NCI-H146 (cell line): Measurements from ENCODE around the gene CD320.
"Not testable (repeated sequence)": the region's sequence is repeated elsewhere in the genome, so short reads cannot be mapped to it uniquely, and the experiment has no call there.

Experiments used
- DNase-seq: peaks from one replicate; lab custom pipeline; 2025; lab: John Stamatoyannopoulos, UW

The CD320 gene

DNA sequence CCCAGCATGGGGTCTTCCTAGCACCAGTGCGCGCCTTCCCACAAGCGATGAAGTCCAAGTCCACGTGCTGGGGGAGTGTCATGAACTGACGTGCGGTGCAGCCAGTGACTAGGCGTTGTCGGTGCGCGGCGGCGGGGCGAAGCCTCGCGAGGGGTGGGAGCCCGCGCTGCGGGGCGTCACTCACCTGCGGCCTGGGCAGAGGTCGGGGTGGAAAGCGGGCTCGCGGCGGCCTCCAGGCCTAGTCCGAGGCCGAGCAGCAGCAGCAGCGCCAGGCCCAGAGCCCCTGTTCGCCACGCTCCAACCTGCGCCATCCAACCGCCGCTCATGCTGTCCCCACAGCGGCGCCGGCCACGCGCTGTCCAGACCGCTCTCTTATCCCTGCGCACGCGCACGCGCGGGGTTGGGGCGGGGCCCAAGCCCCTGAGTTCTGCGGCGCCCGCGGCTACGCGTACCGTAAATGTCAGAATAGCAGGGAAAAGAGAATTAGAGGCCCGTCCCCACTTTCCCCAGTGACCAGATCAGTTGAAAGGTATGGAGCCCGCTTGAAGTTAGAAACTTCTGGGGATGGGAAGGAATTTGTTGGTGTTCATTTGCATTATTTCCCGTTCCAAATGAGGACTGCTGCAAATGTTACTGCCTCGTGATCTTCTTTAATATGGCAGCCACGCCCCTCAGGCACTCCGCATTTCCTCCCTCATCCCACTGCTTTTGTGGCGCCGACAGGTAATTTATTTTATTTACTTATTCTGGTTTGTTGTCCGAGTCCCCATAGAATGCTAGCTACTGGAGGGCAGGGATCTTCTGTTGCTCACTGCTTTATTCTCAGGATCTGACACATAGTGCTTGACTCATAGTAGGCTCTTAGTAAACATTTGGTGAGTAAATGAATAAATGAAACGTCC is at the start of gene CD320:
Gene CD320 (minus strand): TSS at position 394 of the 902 bp plus-strand sequence. CDS start 68 bp downstream, at position 326.
- peak; percentile 88 for DNase-seq

DNA sequence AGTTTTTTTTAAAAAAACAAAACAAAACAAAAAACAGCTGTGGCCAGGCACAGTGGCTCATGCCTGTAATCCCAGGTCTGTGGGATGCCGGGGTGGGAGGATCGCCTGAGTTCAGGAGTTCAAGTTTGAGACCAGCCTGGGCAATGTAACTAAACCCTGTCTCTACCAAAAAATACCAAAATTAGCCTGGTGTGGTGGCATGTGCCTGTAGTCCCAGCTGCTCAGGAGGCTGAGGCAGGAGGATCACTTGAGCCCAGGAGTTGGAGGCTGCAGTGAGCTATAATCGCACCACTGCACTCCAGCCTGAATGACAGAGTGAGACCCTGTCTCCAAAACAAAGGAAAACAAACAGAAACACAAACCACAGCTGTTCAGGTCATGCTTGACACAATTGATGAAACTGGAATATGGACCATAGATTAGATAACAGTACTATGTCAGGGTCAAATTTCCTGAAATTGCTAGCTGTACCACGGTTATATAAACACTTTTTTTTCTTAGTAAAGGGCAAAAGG is 48.9 kb upstream of the CD320 start:
- peak; percentile 21 for DNase-seq

DNA sequence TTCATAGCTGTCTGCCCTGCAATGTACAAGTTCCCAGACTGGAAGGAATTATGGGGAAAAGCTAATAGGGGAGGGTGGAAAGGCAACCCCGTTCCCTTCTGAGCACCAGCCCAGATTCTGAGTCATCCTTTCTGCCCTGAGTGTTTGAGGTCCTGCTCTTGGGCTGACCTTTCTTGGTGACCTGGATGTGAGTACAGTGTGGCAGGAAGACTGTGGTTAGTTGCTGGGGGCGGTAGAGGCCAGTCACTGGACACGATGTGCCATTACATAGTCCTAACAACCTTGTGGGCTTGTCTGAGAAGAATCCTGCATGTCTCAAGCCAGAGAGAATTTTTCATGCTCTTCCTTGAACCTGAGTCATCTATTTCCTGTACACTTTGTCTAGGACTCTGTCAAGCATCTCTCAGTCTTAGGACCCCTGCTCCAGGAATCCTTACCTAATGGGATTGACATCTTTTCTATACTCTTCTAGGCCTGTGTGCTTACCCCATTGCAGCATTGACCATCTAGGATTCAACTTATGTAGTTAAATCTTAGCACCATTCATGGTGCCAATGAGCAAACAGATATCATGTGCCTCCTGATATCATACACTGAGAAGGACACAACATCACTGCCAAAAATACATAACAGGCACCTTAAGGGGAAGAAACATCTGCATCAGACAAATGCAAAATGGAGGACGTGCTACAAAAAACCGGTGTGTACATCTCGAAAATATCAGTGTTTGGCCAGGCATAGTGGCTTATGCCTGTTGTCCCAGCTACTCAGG is 47.7 kb upstream of the CD320 start:
- no peak for DNase-seq

DNA sequence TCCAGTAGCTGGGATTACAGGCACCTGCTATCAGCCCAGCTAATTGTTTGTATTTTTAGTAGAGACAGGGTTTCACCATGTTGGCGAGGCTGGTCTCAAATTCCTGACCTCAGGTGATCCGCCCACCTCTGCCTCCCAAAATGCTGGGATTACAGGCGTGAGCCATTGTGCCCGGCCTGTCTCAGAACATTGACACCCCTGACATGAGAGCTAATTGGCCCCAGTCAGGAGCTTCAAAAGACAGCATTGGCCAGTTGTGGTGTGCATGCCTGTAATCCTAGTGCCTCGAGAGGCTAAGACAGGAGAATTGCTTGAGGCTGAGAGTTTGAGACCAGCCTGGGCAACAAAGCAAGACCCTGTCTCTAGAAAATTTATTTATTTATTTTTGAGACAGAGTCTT is 44.7 kb upstream of the CD320 start:
- not testable (repeated sequence) for DNase-seq

DNA sequence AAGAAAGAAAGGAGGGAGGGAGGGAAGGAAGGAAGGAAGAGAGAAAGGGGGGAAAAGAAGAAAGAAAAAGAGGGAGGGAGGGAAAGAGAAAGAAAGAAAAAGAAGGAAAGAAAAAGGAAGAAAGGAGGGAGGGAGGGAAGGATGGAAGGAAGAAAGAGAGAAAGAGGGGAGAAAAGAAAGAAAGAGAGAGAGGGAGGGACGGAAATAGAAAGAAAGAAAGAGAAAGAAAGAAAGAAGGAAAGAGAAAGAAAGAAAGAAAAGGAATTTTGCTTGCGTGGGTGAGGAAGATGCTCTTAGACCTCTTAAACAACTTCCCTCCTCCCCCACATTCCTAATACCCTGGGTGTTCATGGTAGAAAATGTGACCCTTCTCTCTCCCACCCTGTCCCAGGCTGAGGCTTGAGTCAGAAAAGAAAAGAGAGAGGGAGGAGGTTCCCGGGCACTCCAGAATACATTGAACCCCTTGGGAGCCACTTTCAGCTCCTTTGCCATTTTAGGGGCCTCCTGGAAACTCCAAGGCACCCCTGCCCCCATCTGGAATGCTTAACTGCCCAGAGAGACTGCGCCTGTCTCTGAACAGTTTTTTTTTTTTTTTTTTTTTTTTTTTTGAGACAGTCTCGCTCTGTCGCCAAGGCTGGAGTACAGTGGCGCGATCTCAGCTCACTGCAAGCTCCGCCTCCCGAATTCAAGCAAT is 44.1 kb upstream of the CD320 start:
- no peak for DNase-seq

DNA sequence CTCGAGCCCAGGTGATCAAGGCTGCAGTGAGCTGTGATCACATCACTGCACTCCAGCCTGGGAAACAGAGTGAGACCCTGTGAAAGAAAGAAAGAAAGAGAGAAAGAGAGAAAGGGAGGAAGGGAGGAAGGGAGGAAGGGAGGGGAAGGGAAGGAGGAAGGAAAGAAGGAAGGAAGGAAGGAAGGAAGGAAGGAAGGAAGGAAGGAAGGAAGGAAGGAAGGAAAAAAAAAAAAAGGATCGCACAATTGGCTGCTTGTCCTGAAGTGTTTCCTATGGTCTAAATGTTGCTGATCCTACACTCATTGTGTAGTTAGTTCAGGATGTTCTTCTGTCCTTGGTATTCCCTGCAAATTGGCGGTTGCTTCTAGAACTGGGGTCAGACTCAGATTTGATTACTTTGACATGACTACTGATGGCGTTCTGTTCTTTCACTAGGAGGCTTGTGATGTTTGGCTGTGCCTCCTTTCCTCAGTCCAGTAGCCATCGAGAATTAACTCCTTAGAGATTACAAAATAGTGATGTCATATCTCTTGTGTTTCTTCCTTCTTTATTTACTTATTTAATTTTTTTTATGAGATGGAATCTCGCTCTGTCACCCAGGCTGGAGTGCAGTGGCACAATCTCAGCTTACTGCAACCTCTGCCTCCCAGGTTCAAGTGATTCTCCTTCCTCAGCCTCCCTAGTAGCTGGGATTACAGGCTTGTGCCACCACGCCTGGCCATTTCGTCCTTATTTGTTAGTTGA is 41.6 kb upstream of the CD320 start:
- DNase-seq: not testable (repeated sequence)

DNA sequence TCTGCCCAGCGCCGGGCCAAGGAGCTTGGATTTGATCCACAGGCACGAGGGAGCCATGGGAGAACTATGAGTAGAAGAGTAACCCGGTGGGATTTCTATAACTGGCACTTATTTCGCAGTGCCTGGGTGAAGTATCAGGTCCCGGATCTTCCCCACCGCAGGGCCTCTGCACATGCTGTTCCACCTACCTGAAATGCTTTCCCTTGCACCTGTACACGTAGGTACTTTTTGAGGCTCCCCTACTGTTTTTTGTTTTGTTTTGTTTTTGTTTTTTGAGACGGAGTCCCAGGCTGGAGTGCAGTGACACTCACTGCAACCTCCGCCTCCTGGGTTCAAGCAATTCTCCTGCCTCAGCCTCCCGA is 35.3 kb upstream of the CD320 start:
- DNase-seq: no peak

DNA sequence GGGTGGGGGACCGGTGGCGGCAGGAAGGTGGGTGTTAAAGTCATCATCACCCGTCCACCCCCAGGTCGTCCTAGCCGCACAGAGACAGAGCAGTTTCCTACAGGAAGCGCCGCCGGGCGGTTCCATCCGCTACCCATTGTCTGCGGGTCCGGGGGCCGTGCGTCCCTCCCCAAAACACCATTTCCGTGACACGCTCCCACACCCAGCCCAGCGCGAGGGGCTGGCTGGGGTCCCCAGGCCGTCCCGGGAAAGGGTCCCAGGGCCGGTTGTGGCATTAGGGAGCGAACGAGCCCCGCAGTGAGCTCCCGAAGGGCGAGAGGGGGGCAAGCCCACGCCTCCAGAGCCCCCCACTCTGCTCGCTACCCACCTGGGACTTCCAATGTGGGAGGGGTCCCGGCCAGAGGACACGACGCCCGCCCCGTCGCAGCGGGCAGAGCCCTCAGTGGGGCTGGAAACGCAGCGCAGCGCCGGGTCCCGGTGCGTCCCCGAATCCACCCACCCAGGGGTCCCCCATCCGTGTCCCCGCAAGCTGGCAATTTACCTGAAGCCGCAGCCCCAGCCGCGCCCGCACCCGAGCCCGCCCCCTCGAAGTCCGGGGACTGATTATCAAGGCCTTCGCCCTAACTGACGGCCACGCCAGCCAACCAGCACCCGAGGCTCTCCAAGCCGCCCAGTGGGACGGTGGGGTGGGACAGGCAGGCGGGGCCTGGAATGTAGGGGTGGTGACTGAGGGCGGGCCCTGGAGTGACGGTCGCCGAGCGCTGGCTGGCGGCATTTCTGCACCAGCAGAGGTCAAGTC is 34.7 kb upstream of the CD320 start, which contains the start of gene KANK3:
Gene KANK3 (minus strand): TSS at position 579 of the 799 bp plus-strand sequence. CDS start 5,434 bp downstream, outside the sequence.
- peak; percentile 89 for DNase-seq

DNA sequence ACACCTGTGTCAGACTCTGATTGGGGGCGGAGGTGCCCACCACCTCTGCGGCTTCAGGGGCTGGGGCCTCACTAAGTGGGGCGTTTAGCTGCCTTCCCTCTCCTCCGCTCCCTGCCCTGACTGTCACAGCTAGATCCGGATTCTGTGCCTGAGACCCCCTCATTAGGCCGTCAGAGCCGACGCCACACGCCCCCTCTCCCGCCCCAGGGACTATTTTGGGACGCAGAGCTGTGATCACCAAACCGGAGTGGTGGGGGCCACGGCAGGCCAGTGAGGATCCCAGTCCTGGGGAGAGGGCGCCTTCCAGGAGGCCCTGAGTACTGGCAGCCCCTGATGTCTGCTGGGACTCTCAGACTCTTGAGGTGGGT is 34.1 kb upstream of the CD320 start:
- no peak for DNase-seq

DNA sequence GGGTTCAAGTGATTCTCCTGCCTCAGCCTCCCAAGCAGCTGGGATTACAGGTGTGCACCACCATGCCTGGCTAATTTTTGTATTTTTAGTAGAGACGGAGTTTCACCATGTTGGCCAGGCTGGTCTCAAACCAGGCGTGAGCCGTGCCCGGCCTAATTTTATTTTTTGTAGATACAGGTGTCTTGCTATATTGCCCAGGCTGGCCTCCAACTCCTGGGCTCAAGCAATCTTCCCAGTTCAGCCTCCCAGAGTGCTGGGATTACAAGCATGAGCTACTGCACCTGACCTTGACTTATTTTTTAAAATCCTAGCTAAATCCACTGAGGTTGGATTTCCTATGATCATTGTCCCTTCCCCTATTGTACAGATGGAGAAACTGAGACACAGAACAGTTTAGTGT is 33.3 kb upstream of the CD320 start:
- DNase-seq: not testable (repeated sequence)

DNA sequence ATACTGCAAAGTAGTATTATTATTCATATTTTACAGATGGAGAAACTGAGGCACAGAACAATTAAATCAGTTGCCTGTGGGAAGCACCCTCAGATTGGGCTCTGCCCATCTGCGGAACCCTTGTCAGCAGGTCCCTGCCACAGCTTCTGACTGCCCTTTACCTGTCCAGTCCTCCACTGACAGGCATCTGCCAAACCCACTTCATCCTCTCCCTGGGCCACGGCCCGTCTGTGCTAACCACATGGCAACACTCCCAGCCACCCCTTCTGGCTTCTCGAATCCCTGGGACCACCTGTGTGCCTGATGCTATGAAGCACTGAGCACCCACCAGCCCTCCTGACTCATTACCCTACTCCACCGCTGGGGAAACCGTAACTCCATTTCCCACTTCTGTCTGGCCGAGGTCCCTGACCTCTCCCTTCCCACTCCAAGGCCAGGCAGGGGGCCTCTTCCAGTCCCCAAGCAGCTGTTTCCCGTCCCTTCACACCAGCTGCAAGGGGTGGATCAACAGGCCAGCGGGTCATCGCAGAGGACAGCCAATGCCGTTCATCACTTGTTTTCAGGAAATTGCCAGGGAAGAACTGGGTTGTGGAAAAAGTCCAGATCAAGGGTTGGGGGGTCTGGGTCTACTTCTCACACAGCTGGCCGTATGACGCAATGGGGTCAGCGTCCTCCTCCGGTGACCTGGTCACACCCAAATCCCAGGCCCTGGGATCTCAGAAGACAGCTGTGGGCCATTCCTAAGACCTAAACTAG is 32.4 kb upstream of the CD320 start:
- no peak for DNase-seq

DNA sequence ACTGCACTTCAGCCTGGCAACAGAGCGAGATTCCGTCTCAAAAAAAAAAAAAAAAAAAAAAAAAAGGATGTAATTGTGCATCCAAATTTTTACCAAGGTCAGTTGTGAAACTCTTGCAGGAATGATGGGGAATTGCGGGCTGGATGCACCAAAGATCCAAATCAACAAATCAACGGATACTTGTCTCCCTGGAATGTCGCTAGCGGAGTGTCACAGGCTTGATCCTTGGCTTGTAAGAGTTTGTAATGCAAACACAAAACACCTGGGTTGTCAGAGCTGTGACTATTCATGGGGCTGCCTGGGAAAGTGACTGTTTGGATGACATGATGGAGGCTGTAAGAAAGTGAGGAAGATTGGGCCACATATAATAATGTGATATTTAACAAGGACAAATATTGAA is 30.7 kb upstream of the CD320 start:
- DNase-seq: no peak

DNA sequence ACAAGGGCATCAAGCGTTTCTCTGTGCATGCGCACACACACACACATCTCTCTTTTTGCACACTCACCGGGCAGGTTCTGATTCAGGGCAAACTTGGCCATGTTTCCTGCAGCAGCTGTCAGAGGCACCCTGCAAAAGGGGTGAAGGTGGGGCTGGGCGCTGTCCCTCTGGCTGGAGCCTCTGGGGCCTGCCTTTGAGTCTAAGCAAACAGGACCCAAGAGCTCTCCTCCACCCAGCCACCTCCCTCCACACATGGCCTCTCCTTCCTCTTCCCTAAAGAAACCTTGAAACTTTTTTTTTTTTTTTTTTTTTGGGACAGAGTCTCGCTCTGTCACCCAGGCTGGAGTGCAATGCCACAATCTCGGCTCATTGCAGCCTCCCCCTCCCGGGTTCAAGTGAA is 29.6 kb upstream of the CD320 start:
- DNase-seq: no peak

DNA sequence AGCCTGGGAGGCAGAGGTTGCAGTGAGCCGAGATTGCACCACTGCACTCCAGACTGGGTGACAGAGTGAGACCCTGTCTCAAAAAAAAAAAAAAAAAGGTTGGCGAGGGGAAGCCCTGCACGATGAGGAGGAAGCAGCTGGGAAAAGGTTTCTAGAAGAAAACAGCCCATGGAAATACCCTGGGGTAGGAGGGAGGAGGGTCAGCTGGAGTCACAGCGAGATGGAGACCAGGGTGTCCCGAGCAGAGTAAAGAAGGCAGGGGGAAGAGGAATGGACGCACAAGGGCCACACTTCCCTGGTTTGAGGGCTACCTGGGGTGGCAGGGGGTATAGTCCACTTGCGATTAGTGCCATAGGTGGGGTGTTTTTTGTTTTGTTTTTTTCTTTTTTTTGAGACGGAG is 28.5 kb upstream of the CD320 start:
- DNase-seq: no peak

DNA sequence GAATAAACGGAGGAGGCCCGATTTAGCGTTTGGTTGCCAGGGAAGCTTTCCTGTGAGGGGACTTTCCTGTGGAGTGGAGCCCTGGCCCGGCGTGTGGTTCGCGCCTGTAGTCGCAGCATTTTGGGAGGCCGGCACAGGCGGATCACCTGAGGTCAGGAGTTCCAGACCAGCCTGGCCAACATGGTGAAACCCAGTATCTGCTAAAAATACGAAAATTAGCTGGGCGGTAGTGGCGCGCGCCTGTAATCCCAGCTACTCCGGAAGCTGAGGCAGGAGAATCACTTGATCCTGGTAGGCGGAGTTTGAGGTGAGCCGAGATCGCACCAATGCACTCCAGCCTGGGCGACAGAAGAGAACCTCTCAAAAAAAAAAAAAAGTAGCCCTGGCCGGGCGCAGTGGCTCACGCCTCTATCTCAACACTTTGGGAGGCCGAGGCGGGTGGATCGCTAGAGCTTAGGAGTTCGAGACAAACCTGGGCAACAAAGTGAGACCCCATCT is 28.0 kb upstream of the CD320 start:
- DNase-seq: peak; percentile 27

DNA sequence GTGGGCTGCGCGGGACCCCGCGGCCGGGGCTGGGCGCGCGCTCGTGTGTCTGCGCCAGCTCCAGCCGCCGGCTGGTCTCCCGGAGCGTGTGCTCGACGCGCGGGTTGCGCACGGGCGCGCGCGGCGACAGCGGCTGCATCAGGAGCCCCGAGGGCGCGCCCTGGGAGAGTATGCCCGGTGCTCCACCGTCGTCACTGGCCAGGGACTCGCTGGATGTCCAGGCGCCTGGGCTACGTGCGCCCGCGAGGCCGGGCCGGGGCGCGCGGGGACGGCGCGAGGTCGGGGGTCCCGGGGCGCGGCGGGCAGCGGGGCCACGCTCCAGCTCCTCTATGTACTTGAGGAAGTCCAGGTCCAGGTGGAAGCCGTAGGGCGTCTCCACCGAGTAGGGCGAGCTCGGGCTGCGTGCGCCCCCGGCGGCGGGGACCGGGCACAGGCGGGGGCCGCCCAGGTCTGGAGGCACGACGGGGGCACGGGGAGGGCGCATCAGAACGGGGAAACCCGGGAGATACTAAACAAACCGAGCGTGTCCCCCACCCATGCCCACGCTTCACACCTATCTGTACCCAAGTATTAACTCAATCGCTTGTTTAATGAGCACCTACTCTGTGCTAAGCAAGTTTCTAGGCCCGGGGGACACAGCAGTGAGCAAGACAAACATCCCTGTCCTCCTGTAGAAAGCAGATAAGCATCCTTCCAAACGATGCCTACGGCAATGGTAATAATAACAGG is 27.3 kb upstream of the CD320 start:
- DNase-seq: peak; percentile 49

DNA sequence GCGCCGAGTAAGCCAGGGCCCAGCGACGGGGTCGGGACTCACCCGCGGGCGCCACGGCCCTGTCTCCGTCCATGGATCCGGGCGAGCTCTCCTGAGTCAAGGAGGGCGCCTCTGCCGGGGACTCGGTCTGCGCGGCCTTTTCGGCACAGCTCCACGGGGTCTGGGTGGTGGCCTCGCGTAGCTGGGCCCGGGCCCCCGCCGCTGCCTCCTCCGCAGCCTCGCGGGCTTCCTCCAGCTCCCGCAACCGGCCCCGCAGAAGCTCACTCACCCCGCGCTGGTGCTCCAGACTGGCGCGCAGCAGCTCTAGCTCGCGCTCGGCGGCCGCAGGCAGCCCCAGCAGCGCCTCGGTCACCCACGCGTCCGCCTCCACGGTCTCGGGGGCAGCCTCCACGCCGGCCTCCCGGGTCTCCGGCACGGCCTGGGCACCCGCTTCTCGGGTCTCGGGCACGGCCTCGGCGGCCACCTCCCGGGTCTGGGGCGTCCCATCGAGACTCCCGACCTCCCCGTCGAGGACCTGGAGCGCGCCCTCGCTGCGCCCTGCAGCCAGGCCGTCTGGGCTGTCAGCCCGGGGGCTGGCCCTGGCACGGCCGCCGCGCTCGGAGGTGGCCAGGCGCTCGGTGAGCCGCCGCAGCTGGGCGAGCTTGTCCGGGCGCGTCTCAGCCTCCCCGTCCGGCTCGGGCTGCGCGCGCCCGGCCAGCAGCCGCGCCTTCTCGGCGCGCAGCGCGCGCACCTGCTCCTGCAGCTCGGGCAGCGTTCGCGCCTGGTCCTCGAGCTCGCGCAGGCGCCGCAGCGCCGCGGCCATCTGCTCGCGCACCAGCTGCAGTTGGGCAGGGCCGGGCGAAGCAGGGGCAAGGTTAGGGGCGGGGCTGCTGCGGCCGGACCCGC is 26.5 kb upstream of the CD320 start:
- peak; percentile 80 for DNase-seq
